Adrenal gland (tissue), 5 donors: ENCODE measurements around the gene ASCL2.

Source experiments
- CTCF ChIP-seq, 6 experiments: fragments of 450-650 bp in 4 of 6; fragments of 200-600 bp in 2 of 6; sonication (generic) in 1 of 6; IDR thresholded peaks; 1 replicate in 5 of 6; 2 replicates in 1 of 6; pipeline versions ENCODE4 v1.5.1 to v1.8.0; 2016 to 2021; ENCODE audit warnings: antibody characterized with exemption in 6 of 6, mild to moderate bottlenecking in 2 of 6, moderate library complexity in 1 of 6
- POLR2A ChIP-seq, 2 donors: fragments of 450-650 bp; IDR thresholded peaks; one replicate each; pipeline ENCODE4 v1.6.1; 2017; ENCODE audit warnings: antibody characterized with exemption in 2 of 2, mild to moderate bottlenecking in 2 of 2, moderate library complexity in 1 of 2
- donor health status: DM: no; HTN: no; CAD: no.

GRCh38 chr11:2271077-2271326 lies 614 bp upstream of the ASCL2 start:
- TF ChIP-seq CTCF (IDR thresholded peaks at IDR 0.05) = no peak
- TF ChIP-seq POLR2A (IDR thresholded peaks at IDR 0.05) = no peak
